ENCODE data around the gene COLEC11.

DNA sequence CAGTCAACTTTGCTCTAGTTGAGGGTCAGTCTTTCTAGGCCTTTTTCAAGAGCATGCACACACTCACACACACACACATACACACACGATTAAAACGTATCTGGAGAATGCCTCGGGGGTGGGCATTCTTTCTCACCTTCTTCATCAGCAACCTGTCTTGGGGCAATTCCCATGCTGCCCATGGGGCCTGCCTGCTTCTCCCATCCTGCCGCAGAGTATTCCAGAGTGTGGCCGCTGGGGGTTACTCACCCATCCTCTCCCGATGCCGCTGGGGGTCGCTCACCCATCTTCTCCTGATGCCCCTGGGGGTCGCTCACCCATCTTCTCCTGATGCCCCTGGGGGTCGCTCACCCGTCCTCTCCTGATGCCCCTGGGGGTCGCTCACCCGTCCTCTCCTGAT is 52.3 kb downstream of the COLEC11 start:
- no peak for TF ChIP-seq SP1 (CRISPR knock-in tag; conservative IDR thresholded peaks at IDR 0.05)
- TF ChIP-seq SMAD3 (CRISPR knock-in tag; IDR thresholded peaks at IDR 0.05; ENCODE audit: borderline replicate concordance) = no peak
- no peak for TF ChIP-seq FOXK1 (CRISPR knock-in tag; IDR thresholded peaks at IDR 0.05)
- no peak for TF ChIP-seq GRHL2 (CRISPR knock-in tag; IDR thresholded peaks at IDR 0.05; ENCODE audit: insufficient replicate concordance, severe bottlenecking)
- no peak for TF ChIP-seq CTCF (IDR thresholded peaks at IDR 0.05)
- no peak for TF ChIP-seq MYBL2 (CRISPR knock-in tag; IDR thresholded peaks at IDR 0.05)
- no peak for TF ChIP-seq KAT7 (CRISPR knock-in tag; IDR thresholded peaks at IDR 0.05; ENCODE audit: borderline replicate concordance)
- TF ChIP-seq, protein P1, sequence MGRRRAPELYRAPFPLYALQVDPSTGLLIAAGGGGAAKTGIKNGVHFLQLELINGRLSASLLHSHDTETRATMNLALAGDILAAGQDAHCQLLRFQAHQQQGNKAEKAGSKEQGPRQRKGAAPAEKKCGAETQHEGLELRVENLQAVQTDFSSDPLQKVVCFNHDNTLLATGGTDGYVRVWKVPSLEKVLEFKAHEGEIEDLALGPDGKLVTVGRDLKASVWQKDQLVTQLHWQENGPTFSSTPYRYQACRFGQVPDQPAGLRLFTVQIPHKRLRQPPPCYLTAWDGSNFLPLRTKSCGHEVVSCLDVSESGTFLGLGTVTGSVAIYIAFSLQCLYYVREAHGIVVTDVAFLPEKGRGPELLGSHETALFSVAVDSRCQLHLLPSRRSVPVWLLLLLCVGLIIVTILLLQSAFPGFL (CRISPR knock-in tag; IDR thresholded peaks at IDR 0.05; ENCODE audit: borderline replicate concordance) = no peak
- TF ChIP-seq ZNF232 (CRISPR knock-in tag; IDR thresholded peaks at IDR 0.05) = no peak
- no peak for TF ChIP-seq ZNF416 (CRISPR knock-in tag; IDR thresholded peaks at IDR 0.05)
- no peak for TF ChIP-seq NR2C2 (CRISPR knock-in tag; IDR thresholded peaks at IDR 0.05)
